Muscle layer of duodenum (tissue), 2 donors: Measurements from ENCODE around the gene SCARF2.
"Not testable (repeated sequence)": the region's sequence is repeated elsewhere in the genome, so short reads cannot be mapped to it uniquely, and the experiment has no call there.

Experiments
- H3K27ac ChIP-seq: one replicate; pipeline ENCODE4 v1.7.0; 2013; ENCODE audit warnings: mild to moderate bottlenecking, low read length
- H3K27me3 ChIP-seq: one replicate; pipeline ENCODE4 v1.7.0; 2013; ENCODE audit warnings: low read depth, mild to moderate bottlenecking, control low read depth, low read length
- H3K36me3 ChIP-seq, 2 donors: one replicate each; pipeline ENCODE4 v1.7.0; 2013; ENCODE audit warnings: low read length in 2 of 2, control low read depth in 1 of 2, mild to moderate bottlenecking in 1 of 2; ENCODE audit not compliant: insufficient read depth in 2 of 2, control insufficient read depth in 1 of 2
- H3K4me1 ChIP-seq, 2 donors: one replicate each; pipeline ENCODE4 v1.7.0; 2013; ENCODE audit warnings: low read length in 2 of 2, mild to moderate bottlenecking in 2 of 2, control low read depth in 1 of 2, moderate library complexity in 1 of 2; ENCODE audit not compliant: insufficient read depth in 2 of 2, control insufficient read depth in 1 of 2
- H3K4me3 ChIP-seq, 2 donors: one replicate each; pipeline ENCODE4 v1.7.0; 2013; ENCODE audit warnings: low read length in 2 of 2, low read depth in 1 of 2, mild to moderate bottlenecking in 1 of 2
- H3K9me3 ChIP-seq, 2 donors: one replicate each; pipeline ENCODE4 v1.7.0; 2013; ENCODE audit warnings: low read length in 2 of 2, control low read depth in 1 of 2, mild to moderate bottlenecking in 1 of 2; ENCODE audit not compliant: control insufficient read depth in 1 of 2
- donor health status: healthy.

SCARF2 gene

DNA sequence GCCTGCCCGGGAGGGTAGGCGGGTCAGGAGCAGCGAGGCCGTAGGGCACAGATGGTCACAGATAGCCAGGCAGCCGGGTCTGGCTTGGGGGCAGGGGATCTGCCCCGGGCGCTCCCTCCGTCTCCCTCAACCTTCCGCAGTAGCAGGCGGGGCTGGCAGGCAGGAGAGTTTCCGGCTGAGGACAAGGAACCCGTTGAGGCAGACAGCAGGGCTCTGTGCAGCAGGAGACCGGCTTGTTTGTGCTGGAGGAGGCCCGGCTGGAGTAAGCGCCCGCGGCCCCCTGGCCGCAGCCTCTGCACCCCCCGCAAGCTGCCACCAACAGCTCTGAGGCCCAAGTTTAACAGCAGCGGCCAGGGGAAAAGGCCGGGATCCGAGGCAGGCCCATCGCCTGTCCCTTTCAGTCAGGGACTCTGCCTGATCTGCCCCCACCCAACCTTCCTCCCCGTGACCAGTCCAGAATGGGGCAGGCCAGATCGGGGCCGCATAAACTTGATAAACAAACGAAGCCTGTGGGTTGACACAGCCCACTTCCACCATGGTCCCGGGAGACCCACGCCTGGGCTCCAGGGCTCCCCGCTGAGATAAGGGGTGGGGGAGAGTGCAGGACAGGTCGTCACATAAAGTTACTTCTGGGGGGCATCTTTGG is 13.6 kb downstream of the SCARF2 start:
- no peaks in the 10 kb centered on the region for H3K27me3 ChIP-seq
- no peaks in the 10 kb centered on the region for H3K9me3 ChIP-seq
- H3K36me3 ChIP-seq = peaks cover 6 to 16% of the 10 kb centered on the region in 2 donors
- H3K4me3 ChIP-seq = no peak overlapping the region
- peaks cover 0 to 17% of the 10 kb centered on the region in 2 donors for H3K4me1 ChIP-seq
- no peak overlapping the region for H3K27ac ChIP-seq

DNA sequence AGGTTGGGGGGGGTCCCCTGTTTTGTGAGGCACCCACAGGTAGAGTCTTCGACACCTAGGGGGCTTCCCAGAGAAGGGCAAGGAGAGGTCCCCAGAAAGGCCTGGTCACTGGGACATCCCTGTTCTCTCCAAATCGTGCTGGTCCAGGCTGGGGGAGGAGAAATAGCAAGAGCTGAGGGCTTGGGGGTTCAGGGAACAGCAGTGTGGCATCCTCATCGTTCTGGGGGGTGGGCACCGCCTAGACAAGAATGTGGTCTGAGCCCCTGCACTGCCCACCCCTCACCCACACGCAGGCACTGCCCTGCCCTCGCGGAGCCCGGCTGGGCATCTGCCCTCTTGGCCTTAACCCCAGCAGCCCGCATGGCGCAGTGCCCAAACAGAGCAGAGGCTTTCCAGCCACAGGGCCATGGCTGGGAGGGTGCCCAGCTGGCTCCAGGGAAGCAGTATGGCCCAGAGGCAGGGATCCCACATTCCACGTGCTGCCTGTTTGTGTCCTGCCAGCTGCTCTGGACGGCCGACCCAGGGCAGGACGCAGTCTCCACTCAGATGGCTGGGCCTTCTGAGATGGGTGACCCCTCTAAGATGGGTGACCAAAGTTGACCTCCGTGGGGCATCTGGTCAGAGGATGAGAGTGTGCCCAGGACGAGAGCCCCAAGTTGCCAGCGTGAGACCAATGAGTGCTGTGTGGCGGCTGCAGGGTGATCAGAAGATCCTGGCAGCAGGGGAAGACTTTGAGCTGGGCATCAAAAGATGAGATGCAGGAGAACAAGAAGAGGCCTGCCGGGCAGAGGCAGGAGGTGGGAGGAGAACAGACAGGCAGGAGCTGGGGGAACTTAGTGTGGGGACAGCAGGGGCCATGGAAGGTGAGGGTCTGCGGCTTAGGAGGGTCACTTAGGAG is 14.4 kb downstream of the SCARF2 start:
- H3K4me1 ChIP-seq = peaks cover 0 to 20% of the 10 kb centered on the region in 2 donors
- no peaks in the 10 kb centered on the region for H3K9me3 ChIP-seq
- no peaks in the 10 kb centered on the region for H3K27me3 ChIP-seq
- H3K4me3 ChIP-seq = no peak overlapping the region
- H3K36me3 ChIP-seq = peaks cover 6 to 10% of the 10 kb centered on the region in 2 donors
- H3K27ac ChIP-seq = no peak overlapping the region

DNA sequence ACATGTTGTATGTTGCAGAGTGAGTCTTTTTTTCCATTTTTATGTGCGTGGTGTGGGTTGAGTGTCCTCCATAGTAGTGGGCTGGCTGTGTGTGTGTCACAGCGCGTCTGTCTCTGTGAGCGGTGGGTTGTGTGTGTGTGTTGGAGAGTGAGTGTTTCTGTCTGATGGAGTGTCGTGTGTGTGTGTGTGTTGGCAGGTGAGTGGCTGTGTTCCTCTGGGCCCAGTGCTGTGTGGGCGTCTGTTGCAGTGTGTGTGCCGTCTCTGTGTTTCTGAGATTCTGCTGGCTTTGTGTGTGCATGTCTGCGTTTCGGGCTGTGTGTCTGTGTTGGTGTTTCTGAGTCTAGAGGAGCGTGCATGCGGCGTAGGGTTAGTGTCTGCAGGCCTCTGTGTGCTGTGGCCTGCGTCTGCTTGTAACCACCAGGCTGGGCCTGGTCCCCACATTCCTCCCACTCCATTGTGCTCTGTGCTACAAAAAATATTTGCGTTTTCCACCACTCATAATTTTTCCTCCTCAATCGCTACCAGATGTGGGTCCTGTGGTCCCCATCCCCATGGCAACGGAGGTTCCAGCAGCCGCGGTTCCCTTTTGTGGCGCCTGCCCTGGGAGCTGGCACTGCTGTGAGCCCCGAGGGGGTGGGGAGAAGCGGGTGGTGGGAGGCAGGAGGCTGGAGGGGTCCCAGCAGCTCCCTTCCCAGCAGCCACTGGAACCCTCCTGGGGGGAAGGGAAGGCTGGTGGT is 15.2 kb downstream of the SCARF2 start:
- Histone ChIP-seq H3K4me3 (no peak overlapping the region), H3K4me1 (peaks cover 0 to 23% of the 10 kb centered on the region in 2 donors), H3K27me3 (no peaks in the 10 kb centered on the region), H3K36me3 (peaks cover 6 to 10% of the 10 kb centered on the region in 2 donors), H3K27ac (no peak overlapping the region), H3K9me3 (no peaks in the 10 kb centered on the region)

DNA sequence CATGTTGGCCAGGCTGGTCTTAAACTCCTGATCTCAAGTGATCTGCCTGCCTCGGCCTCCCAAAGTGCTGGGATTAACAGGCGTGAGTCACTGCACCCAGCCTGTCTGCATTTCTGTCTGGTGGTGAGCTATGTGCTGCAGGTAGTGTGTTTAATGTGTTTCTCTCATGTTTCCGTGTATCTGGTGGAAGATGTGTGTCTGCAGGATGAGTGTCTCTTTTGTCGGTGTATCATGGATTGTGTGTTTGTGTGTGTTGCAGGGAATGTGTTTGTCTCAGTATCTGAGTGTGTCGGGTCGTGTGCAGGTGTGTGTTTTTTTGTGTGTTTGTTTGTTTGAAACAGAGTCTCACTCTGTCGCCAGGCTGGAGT is 16.1 kb downstream of the SCARF2 start:
- H3K9me3 ChIP-seq = no peaks in the 10 kb centered on the region
- peaks cover 0 to 4% of the 10 kb centered on the region in 2 donors for H3K36me3 ChIP-seq
- H3K4me3 ChIP-seq = no peak overlapping the region
- H3K27me3 ChIP-seq = no peaks in the 10 kb centered on the region
- peaks cover 0 to 23% of the 10 kb centered on the region in 2 donors for H3K4me1 ChIP-seq
- no peak overlapping the region for H3K27ac ChIP-seq

DNA sequence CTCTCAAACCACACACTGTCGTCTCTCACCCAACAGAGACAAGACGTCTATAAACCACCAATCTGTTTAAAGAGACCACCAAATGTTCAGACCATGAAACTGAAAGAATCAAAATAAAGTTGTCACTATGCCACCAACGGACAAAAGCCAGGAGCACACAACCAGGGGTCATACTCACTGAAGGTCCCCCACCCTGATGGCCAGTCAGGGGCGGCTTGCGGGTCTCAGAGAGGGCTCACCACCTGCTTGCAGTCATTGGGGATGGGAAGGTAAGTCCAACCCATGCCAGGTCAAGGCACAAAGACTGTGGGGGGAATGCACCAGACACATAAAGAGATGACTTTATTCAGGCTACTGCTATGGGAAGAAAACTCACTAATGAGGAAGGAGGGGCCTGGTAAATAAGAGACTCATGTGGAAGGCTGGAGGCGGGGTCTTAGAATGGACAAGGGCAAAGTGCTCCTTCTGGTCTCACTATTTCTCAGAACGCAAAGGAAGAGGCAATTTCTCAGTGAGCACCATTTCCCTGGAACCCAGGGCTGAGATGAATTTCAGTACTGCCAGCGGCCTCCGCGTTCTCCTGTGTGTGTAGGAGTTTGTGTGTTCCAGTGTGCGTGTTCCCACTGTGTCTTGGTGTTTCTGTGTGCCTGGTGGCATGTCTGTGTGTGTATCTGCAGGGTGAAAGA is 17.3 kb downstream of the SCARF2 start:
- no peak overlapping the region for H3K4me3 ChIP-seq
- H3K9me3 ChIP-seq = no peaks in the 10 kb centered on the region
- H3K4me1 ChIP-seq = peaks cover 0 to 23% of the 10 kb centered on the region in 2 donors
- H3K27me3 ChIP-seq = no peaks in the 10 kb centered on the region
- H3K27ac ChIP-seq = no peak overlapping the region
- H3K36me3 ChIP-seq = no peaks in the 10 kb centered on the region

DNA sequence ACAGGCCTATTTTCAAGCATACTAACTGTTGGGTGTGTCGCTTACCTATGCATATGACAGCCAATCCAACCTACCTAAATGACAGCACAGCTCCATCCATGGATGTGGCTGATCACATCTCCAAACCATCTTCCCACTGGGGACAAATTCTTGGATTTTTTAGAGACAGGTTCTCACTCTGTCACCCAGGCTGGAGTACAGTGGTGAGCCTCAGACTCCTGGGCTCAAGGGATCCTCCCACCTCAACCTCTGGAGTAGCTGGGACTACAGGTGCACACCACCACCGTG is 18.0 kb downstream of the SCARF2 start:
- Histone ChIP-seq H3K27ac (no peak overlapping the region), H3K4me3 (no peak overlapping the region), H3K4me1 (peaks cover 0 to 23% of the 10 kb centered on the region in 2 donors), H3K9me3 (no peaks in the 10 kb centered on the region), H3K36me3 (no peaks in the 10 kb centered on the region), H3K27me3 (no peaks in the 10 kb centered on the region)

DNA sequence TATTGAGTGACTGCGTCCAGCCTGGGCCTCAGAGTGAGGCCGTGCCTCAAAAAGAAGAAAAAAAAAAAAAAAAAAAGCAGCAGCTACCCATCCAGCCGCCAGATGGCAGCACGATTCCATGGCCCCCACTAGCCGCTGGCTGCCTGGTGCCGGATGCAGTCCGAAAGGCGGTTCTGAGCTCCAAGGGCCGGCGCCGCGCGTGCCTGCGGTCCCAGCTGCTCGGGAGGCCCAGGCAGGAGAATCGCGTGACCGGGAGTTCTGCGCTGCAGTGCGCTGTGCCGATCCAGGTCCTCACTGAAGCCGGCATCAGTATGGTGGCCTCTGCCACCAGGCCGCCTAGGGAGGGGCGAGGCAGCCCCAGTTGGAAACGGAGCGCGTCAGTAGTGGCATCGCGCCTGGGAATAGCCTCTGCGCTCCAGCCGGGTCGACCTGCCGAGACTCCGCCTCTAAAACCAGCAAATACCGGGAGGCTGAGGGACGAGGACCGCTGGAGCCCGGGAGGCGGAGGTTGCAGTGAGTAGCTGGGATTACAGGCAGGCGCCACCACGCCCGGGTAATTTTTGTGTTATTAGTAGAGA is 19.3 kb downstream of the SCARF2 start:
- no peaks in the 10 kb centered on the region for H3K36me3 ChIP-seq
- H3K9me3 ChIP-seq = no peaks in the 10 kb centered on the region
- peaks cover 0 to 17% of the 10 kb centered on the region in 2 donors for H3K4me1 ChIP-seq
- H3K27me3 ChIP-seq = no peaks in the 10 kb centered on the region
- H3K27ac ChIP-seq = no peak overlapping the region
- H3K4me3 ChIP-seq = peak overlapping the region in 1 of 2 donors; percentile 46

DNA sequence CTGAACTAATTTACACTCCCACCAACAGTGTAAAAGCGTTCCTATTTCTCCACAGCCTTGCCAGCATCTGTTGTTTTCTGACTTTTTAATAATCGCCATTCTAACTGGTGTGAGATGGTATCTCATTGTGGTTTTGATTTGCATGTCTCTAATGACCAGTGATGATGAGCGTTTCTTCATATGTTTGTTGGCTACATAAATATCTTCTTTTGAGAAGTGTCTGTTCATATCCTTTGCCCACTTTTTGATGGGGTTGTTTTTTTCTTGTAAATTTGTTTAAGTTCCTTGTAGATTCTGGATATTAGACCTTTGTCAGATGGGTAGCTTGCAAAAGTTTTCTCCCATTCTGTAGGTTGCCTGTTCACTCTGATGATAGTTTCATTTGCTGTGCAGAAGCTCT is 21.9 kb downstream of the SCARF2 start:
- H3K36me3 ChIP-seq, H3K4me3 ChIP-seq, H3K27ac ChIP-seq, H3K27me3 ChIP-seq, H3K9me3 ChIP-seq, H3K4me1 ChIP-seq: not testable (repeated sequence)

DNA sequence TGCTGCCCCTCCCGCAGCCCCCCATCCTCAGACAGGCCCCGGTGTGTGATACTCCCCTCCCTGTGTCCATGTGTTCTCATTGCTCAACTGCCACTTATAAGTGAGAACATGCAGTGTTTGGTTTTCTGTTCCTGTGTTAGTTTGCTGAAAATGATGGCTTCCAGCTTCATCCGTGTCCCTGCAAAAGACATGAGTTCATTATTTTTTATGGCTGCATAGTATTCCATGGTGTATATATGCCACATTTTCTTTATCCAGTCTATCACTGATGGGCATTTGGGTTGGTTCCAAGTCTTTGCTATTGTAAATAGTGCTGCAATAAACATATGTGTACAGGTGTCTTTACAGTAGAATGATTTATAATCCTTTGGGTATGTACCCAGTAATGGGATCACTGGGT is 22.4 kb downstream of the SCARF2 start:
- H3K4me3 ChIP-seq, H3K27me3 ChIP-seq, H3K27ac ChIP-seq, H3K4me1 ChIP-seq, H3K36me3 ChIP-seq, H3K9me3 ChIP-seq: not testable (repeated sequence)

DNA sequence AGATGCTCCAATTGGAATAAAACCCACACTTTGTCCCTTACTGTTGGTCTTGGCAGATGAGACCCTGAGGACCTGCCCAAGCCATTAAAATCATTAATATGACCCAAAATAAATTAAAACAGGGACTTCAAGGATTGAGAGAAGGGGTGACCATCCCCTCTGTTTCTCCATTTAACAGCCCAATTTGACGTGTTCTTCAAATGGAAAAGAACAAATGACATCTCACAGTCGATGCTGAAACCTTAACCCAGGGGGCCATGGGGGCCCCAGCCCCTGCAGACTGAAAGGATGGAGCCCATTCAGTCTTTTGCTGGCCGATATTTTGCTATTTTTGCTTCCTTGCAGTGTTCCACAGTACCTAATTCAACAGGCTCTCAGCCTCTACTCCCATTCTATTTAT is 23.2 kb downstream of the SCARF2 start:
- H3K4me3 ChIP-seq = no peak overlapping the region
- no peak overlapping the region for H3K27ac ChIP-seq
- H3K4me1 ChIP-seq = peaks cover 0 to 7% of the 10 kb centered on the region in 2 donors
- no peaks in the 10 kb centered on the region for H3K27me3 ChIP-seq
- no peaks in the 10 kb centered on the region for H3K36me3 ChIP-seq
- H3K9me3 ChIP-seq = no peaks in the 10 kb centered on the region

DNA sequence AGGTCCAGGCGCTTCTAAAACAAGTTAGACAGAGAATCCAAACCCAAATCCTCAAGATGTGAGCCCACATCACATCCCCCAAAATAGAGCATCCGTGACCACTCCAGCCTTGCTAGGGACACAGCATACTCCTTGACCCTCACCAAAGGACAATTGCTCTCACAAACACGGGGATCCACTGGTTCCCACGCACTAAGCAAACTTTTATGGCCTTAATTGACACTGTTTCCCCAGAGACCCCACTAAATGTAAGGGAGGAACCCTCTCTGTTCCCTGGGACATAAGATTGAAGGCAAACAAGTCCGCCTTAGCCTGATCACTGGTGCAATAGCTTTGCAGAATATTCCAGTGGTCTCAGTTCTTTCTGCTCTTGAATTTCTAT is 23.6 kb downstream of the SCARF2 start:
- H3K4me1 ChIP-seq = peaks cover 0 to 7% of the 10 kb centered on the region in 2 donors
- H3K27me3 ChIP-seq = no peaks in the 10 kb centered on the region
- H3K9me3 ChIP-seq = no peaks in the 10 kb centered on the region
- no peak overlapping the region for H3K4me3 ChIP-seq
- H3K36me3 ChIP-seq = no peaks in the 10 kb centered on the region
- no peak overlapping the region for H3K27ac ChIP-seq
